ENCODE measurements around the gene PLEKHM3.

PLEKHM3 gene

GRCh38 chr2:207944979-207945600, 80.2 kb downstream of the PLEKHM3 start:
- Histone ChIP-seq H3K4me2 (ENCODE audit: low read depth, low read length, poor library complexity, severe bottlenecking) (no peak overlapping the region), H4K20me1 (ENCODE audit: low read depth, low read length) (no peaks in the 10 kb centered on the region), H3K36me3 (ENCODE audit: low read length) (no peaks in the 10 kb centered on the region), H3K9ac (ENCODE audit: low read length) (no peak overlapping the region), H3K4me3 (ENCODE audit: insufficient read depth, low read length, poor library complexity, severe bottlenecking) (no peak overlapping the region), H3K27me3 (ENCODE audit: low read length) (no peaks in the 10 kb centered on the region), H2AFZ (ENCODE audit: low read depth, low read length, severe bottlenecking) (no peak overlapping the region), H3K27ac (ENCODE audit: low read depth, low read length) (no peak overlapping the region), H3K79me2 (ENCODE audit: insufficient read depth, low read length) (no peaks in the 10 kb centered on the region), H3K9me3 (ENCODE audit: insufficient read depth, low read length) (no peaks in the 10 kb centered on the region), H3K9me2 (replicated peaks; ENCODE audit: insufficient read depth, low read length) (no peaks in the 10 kb centered on the region), H3F3A (ENCODE audit: insufficient read depth) (no peaks in the 10 kb centered on the region)
- TF ChIP-seq EZH2phosphoT487 (conservative IDR thresholded peaks at IDR 0.05; ENCODE audit: low read length) (no peak), CTCF (IDR thresholded peaks at IDR 0.05; ENCODE audit: insufficient read depth, low read length, poor library complexity, severe bottlenecking) (no peak)

- Histone ChIP-seq H3K4me3 (ENCODE audit: insufficient read depth, low read length, poor library complexity, severe bottlenecking) (no peak overlapping the region), H3K9ac (ENCODE audit: low read length) (no peak overlapping the region), H3K4me2 (ENCODE audit: low read depth, low read length, poor library complexity, severe bottlenecking) (no peak overlapping the region), H2AFZ (ENCODE audit: low read depth, low read length, severe bottlenecking) (no peak overlapping the region), H3K9me2 (replicated peaks; ENCODE audit: insufficient read depth, low read length) (no peaks in the 10 kb centered on the region), H4K20me1 (ENCODE audit: low read depth, low read length) (no peaks in the 10 kb centered on the region), H3K9me3 (ENCODE audit: insufficient read depth, low read length) (no peaks in the 10 kb centered on the region), H3K36me3 (ENCODE audit: low read length) (no peaks in the 10 kb centered on the region), H3F3A (ENCODE audit: insufficient read depth) (no peaks in the 10 kb centered on the region), H3K27ac (ENCODE audit: low read depth, low read length) (no peak overlapping the region), H3K27me3 (ENCODE audit: low read length) (no peaks in the 10 kb centered on the region), H3K79me2 (ENCODE audit: insufficient read depth, low read length) (no peaks in the 10 kb centered on the region)
- TF ChIP-seq EZH2phosphoT487 (conservative IDR thresholded peaks at IDR 0.05; ENCODE audit: low read length) (no peak), CTCF (IDR thresholded peaks at IDR 0.05; ENCODE audit: insufficient read depth, low read length, poor library complexity, severe bottlenecking) (no peak)
These were observed 81.0 kb downstream of the PLEKHM3 start for GRCh38 chr2:207944334-207944733.

- Histone ChIP-seq H3K4me3 (ENCODE audit: insufficient read depth, low read length, poor library complexity, severe bottlenecking) (no peak overlapping the region), H3K4me2 (ENCODE audit: low read depth, low read length, poor library complexity, severe bottlenecking) (no peak overlapping the region), H4K20me1 (ENCODE audit: low read depth, low read length) (no peaks in the 10 kb centered on the region), H3K9me2 (replicated peaks; ENCODE audit: insufficient read depth, low read length) (no peaks in the 10 kb centered on the region), H2AFZ (ENCODE audit: low read depth, low read length, severe bottlenecking) (no peak overlapping the region), H3K9ac (ENCODE audit: low read length) (no peak overlapping the region), H3F3A (ENCODE audit: insufficient read depth) (no peaks in the 10 kb centered on the region), H3K9me3 (ENCODE audit: insufficient read depth, low read length) (no peaks in the 10 kb centered on the region), H3K27me3 (ENCODE audit: low read length) (no peaks in the 10 kb centered on the region), H3K36me3 (ENCODE audit: low read length) (no peaks in the 10 kb centered on the region), H3K27ac (ENCODE audit: low read depth, low read length) (no peak overlapping the region), H3K79me2 (ENCODE audit: insufficient read depth, low read length) (no peaks in the 10 kb centered on the region)
- no peak for TF ChIP-seq CTCF (IDR thresholded peaks at IDR 0.05; ENCODE audit: insufficient read depth, low read length, poor library complexity, severe bottlenecking)
- TF ChIP-seq EZH2phosphoT487 (conservative IDR thresholded peaks at IDR 0.05; ENCODE audit: low read length), result no peak
These were observed 85.8 kb downstream of the PLEKHM3 start for GRCh38 chr2:207939342-207940108.
